Activated naive CD4-positive, alpha-beta T cell treated with anti-CD3 and anti-CD28 coated beads, Interleukin-2, amount 50 U/mL, for 72 hours (primary cell): Measurements from ENCODE around the gene GYG2. TPM values are rescaled to one million over a fixed set of nuclear protein-coding genes. Genes with fewer than 3 reads are reported as not detected.
"Not testable (repeated sequence)": the region's sequence is repeated elsewhere in the genome, so short reads cannot be mapped to it uniquely, and the experiment has no call there.

Experiments
- ATAC-seq, 2 donors: fragments of 150-1000 bp; cut with Tn5 transposase; 2 replicates each; pipeline ENCODE4 v1.10.0; 2021; ENCODE audit warnings: mild to moderate bottlenecking in 2 of 2, moderate library complexity in 2 of 2
- DNase-seq, 2 donors: peaks; one replicate each; pipeline ENCODE4 v3.0.0; 2021 to 2022; ENCODE audit warnings: low spot score in 2 of 2
- H3K27ac Mint-ChIP-seq, 2 donors: one replicate each; pipeline ENCODE4 v1.8.0; 2022; ENCODE audit warnings: mild to moderate bottlenecking in 2 of 2, mixed read lengths in 2 of 2
- H3K36me3 Mint-ChIP-seq, 2 donors: one replicate each; pipeline ENCODE4 v1.8.0; 2022; ENCODE audit warnings: mixed read lengths in 2 of 2
- H3K9me3 Mint-ChIP-seq, 2 donors: one replicate each; pipeline ENCODE4 v1.8.0; 2022; ENCODE audit warnings: mixed read lengths in 2 of 2
- total RNA-seq, 2 donors: library from RNA; stranded (reverse); gene quantifications; one replicate each; pipeline ENCODE4 v1.2.3, GENCODE V29; 2022

The GYG2 gene
- not detected for total RNA-seq

GRCh38 chrX:2828344-2828958 is at the start of gene GYG2:
Gene GYG2 (plus strand): TSS chrX:2828930. CDS start chrX:2830189, 1,259 bp downstream.
- no peaks in the 10 kb centered on the region for H3K36me3 Mint-ChIP-seq
- DNase-seq: no peak
- no peak for ATAC-seq
- no peaks in the 10 kb centered on the region for H3K9me3 Mint-ChIP-seq
- no peak within 1 kb of the TSS for H3K27ac Mint-ChIP-seq

GRCh38 chrX:2780472-2781225 is 48.1 kb upstream of the GYG2 start:
- DNase-seq, H3K36me3 Mint-ChIP-seq, H3K9me3 Mint-ChIP-seq, ATAC-seq: not testable (repeated sequence)
- peak overlapping the region in 1 of 2 donors; percentile 2 for H3K27ac Mint-ChIP-seq

- DNase-seq (no peak), ATAC-seq (no peak)
- H3K36me3 Mint-ChIP-seq: no peaks in the 10 kb centered on the region
- no peak overlapping the region for H3K27ac Mint-ChIP-seq
- no peaks in the 10 kb centered on the region for H3K9me3 Mint-ChIP-seq
Observed at GRCh38 chrX:2781226-2781571, 47.5 kb upstream of the GYG2 start.

GRCh38 chrX:2781698-2782097 is 47.0 kb upstream of the GYG2 start:
- Mint-ChIP-seq H3K36me3 (no peaks in the 10 kb centered on the region), H3K9me3 (no peaks in the 10 kb centered on the region), H3K27ac (no peak overlapping the region)
- ATAC-seq (no peak), DNase-seq (no peak)

- ATAC-seq: no peak
- no peak for DNase-seq
- Mint-ChIP-seq H3K27ac (no peak overlapping the region), H3K9me3 (no peaks in the 10 kb centered on the region), H3K36me3 (no peaks in the 10 kb centered on the region)
Observed at GRCh38 chrX:2782171-2782570, 46.6 kb upstream of the GYG2 start.

GRCh38 chrX:2782778-2783177 is 46.0 kb upstream of the GYG2 start:
- no peak for DNase-seq
- no peak for ATAC-seq
- no peak overlapping the region for H3K27ac Mint-ChIP-seq
- no peaks in the 10 kb centered on the region for H3K9me3 Mint-ChIP-seq
- no peaks in the 10 kb centered on the region for H3K36me3 Mint-ChIP-seq

- no peak overlapping the region for H3K27ac Mint-ChIP-seq
- DNase-seq: no peak
- H3K36me3 Mint-ChIP-seq: no peaks in the 10 kb centered on the region
- ATAC-seq: no peak
- H3K9me3 Mint-ChIP-seq: no peaks in the 10 kb centered on the region
Observed at GRCh38 chrX:2784026-2784425, 44.7 kb upstream of the GYG2 start.

GRCh38 chrX:2785538-2785937 is 43.2 kb upstream of the GYG2 start:
- no peak for ATAC-seq
- H3K36me3 Mint-ChIP-seq: no peaks in the 10 kb centered on the region
- no peaks in the 10 kb centered on the region for H3K9me3 Mint-ChIP-seq
- no peak overlapping the region for H3K27ac Mint-ChIP-seq
- no peak for DNase-seq

- no peak for ATAC-seq
- Mint-ChIP-seq H3K27ac (no peak overlapping the region), H3K36me3 (no peaks in the 10 kb centered on the region), H3K9me3 (no peaks in the 10 kb centered on the region)
- DNase-seq: no peak
Observed at GRCh38 chrX:2788980-2789379, 39.8 kb upstream of the GYG2 start.

GRCh38 chrX:2789569-2789968 is 39.2 kb upstream of the GYG2 start:
- H3K9me3 Mint-ChIP-seq: no peaks in the 10 kb centered on the region
- no peak for ATAC-seq

GRCh38 chrX:2793752-2794151 is 35.0 kb upstream of the GYG2 start:
- H3K9me3 Mint-ChIP-seq: no peaks in the 10 kb centered on the region
- no peak overlapping the region for H3K27ac Mint-ChIP-seq
- no peaks in the 10 kb centered on the region for H3K36me3 Mint-ChIP-seq
- DNase-seq (no peak), ATAC-seq (no peak)

More at GRCh38 chrX:2789569-2789968, 39.2 kb upstream of the GYG2 start:
- no peak overlapping the region for H3K27ac Mint-ChIP-seq
- no peak for DNase-seq
- H3K36me3 Mint-ChIP-seq: no peaks in the 10 kb centered on the region

GRCh38 chrX:2794336-2794735 is 34.4 kb upstream of the GYG2 start:
- ATAC-seq (no peak), DNase-seq (no peak)
- Mint-ChIP-seq H3K36me3 (no peaks in the 10 kb centered on the region), H3K27ac (no peak overlapping the region), H3K9me3 (no peaks in the 10 kb centered on the region)

GRCh38 chrX:2796808-2797207 is 31.9 kb upstream of the GYG2 start:
- not testable (repeated sequence) for H3K27ac Mint-ChIP-seq, DNase-seq, H3K9me3 Mint-ChIP-seq, ATAC-seq, H3K36me3 Mint-ChIP-seq

- ATAC-seq (no peak), DNase-seq (no peak)
- H3K9me3 Mint-ChIP-seq: no peaks in the 10 kb centered on the region
- H3K36me3 Mint-ChIP-seq: no peaks in the 10 kb centered on the region
- H3K27ac Mint-ChIP-seq: no peak overlapping the region
Observed at GRCh38 chrX:2799369-2799768, 29.4 kb upstream of the GYG2 start.

- not testable (repeated sequence) for ATAC-seq, DNase-seq, H3K36me3 Mint-ChIP-seq, H3K9me3 Mint-ChIP-seq, H3K27ac Mint-ChIP-seq
Observed at GRCh38 chrX:2799980-2800379, 28.8 kb upstream of the GYG2 start.

GRCh38 chrX:2801223-2801622 is 27.5 kb upstream of the GYG2 start:
- Mint-ChIP-seq H3K36me3 (no peaks in the 10 kb centered on the region), H3K27ac (no peak overlapping the region), H3K9me3 (no peaks in the 10 kb centered on the region)
- DNase-seq: no peak
- no peak for ATAC-seq

GRCh38 chrX:2802376-2803090 is 26.2 kb upstream of the GYG2 start:
- not testable (repeated sequence) for H3K27ac Mint-ChIP-seq, DNase-seq, H3K36me3 Mint-ChIP-seq, ATAC-seq, H3K9me3 Mint-ChIP-seq

- DNase-seq, H3K27ac Mint-ChIP-seq, H3K36me3 Mint-ChIP-seq, H3K9me3 Mint-ChIP-seq, ATAC-seq: not testable (repeated sequence)
Observed at GRCh38 chrX:2803486-2803885, 25.2 kb upstream of the GYG2 start.
